HG03045 (cell line): ENCODE results near the gene RPL15.
"Not testable (repeated sequence)": the region's sequence is repeated elsewhere in the genome, so short reads cannot be mapped to it uniquely, and the experiment has no call there.

Experiments
- ATAC-seq: cut with Tn5 transposase; IDR thresholded peaks from one replicate; pipeline ENCODE4 v1.9.1; 2021; ENCODE audit warnings: mild to moderate bottlenecking, moderate library complexity; ENCODE audit not compliant: unreplicated experiment

The RPL15 gene

DNA sequence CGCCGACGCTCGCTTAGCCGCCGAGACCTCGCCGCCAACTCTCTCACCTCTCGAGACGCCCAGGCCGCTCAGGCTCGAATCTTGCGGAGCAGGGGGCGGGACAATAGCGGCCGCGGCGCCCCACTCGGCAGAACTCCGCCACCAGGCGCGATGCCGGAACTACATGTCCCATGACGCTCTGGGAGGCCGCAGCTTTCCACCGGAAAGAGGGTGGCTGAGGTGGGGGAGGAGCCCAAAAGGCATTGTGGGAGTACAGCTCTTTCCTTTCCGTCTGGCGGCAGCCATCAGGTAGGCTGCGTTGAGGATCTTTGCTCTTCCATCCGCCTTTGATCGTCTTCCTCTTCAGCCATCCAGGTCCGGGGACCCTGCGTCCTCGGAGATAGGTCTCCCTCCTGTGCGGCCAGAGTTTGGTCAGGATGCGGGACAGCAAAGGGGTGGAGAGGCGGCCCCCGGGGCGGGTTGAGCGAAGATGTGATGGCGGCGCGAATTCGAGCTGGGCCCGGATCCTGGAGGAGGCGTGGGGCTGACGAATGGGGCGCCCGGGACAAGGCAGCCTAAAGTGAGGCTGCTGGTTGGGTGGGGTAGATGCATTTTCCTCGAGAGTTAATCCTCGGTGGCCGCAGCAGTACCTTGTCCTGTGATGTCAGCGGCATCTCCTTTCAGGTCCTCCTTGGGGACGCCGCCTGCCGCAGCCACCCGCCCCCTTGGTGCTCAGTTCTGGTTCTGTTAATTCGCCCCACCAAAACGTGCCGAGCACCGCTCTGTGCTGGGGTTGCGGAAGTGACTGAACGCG lies at the start of gene RPL15, which contains the start of gene NKIRAS1:
RPL15 (plus strand) TSS at position 247 of the 793 bp plus-strand sequence. CDS start 728 bp downstream, outside the sequence.
NKIRAS1 (minus strand) TSS at position 105 of the 793 bp plus-strand sequence. CDS start 6,086 bp downstream, outside the sequence.
- peak; percentile 96 for ATAC-seq

DNA sequence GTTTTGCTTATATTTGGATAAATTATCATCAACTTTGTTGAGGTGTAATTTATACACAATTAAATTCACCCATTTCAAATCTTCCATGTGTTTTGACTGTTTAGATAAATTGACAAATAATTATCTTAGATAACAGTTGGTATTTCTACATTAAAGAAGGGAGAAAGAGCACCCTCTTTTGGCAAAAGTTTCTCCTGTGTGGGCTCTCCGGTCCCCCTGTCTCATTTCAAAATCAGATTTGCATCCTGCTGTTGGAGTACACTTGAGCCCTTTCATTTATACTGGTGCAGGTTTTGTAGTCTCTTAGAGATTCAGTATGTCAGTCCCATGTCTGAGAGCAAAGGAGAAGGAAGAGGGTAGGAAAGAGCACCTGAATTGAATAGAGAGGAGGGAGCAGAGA lies 49.5 kb upstream of the RPL15 start:
- ATAC-seq = no peak

DNA sequence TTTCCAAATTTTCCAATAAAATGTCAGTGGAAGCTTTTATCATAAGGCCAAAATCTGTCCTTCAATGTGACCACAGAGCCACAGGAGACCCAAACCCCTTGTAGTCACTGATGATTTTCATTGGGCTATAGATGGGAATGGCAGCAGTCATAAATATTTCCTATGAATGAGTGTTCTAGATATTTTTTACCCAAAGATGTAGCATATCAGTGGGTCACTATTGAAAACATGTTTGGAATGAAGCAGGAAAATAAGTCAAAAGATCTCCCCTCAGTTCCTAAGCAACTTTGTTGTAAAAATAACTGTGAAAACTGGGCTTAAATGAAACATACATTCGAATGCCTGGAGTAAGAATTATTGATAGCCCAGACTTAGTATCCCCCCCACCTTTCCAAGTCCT lies 49.1 kb upstream of the RPL15 start:
- no peak for ATAC-seq

DNA sequence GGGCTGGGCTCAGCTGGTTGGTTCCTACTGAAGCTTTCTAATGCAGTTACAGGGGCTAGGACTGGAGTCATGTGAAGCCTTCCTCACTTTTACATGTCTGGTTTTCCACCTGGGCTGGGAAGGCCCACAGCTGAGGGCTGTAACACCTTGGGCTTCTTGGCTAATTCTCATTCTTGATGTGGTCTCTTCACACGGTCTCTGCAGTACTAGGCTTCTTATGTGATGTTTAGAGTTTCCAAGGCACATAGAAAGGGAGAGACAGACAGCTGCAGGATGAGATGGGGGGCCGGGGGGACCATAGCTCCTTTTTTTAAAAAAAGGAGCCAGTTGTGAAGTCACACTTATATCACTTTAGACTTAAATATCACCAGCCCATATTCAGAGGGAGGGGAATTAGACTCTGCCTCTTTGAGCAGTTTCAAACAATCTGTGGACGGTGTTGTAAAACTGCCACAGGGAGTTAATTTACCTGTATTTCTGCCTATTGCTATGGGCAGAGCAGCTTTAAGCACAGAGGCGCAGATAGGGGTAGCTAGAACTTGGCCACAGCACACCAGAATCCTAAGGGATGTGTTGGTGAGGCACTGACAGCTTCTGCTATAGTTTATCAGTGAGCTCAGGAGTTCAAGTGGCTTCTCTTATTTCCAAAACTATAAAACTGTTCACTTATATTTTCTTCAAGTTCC lies 46.8 kb upstream of the RPL15 start:
- no peak for ATAC-seq

DNA sequence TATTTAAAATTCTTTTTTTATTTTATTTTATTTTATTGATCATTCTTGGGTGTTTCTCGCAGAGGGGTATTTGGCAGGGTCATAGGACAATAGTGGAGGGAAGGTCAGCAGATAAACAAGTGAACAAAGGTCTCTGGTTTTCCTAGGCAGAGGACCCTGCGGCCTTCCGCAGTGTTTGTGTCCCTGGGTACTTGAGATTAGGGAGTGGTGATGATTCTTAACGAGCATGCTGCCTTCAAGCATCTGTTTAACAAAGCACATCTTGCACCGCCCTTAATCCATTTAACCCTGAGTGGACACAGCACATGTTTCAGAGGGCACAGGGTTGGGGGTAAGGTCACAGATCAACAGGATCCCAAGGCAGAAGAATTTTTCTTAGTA lies 46.3 kb upstream of the RPL15 start:
- not testable (repeated sequence) for ATAC-seq

DNA sequence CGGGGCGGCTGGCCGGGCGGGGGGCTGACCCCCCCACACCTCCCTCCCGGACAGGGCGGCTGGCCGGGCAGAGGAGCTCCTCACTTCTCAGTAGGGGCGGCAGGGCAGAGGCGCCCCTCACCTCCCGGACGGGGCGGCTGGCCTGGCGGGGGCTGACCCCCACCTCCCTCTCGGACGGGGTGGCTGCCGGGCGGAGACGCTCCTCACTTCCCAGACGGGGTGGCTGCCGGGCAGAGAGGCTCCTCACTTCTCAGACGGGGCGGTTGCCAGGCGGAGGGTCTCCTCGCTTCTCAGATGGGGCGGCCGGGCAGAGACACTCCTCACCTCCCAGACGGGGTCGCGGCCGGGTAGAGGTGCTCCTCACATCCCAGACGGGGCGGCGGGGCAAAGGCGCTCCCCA lies 45.6 kb upstream of the RPL15 start:
- not testable (repeated sequence) for ATAC-seq

DNA sequence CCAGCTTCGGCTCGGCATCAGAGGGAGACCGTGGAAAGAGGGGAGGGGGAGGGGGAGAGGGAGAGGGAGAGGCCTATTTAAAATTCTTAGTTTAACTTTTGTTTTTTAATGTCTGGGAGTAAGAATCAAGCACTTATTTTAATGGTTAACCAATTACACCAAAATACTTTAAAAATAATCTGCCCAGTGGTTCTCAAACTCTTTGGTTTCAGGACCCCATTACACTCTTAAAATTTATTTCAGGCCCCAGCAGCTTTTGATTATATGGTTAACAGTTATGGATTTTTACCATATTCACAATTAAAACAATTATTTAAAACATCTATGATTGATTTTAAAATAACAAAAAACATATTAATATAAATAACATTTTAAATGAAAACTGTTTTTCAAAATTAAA lies 44.6 kb upstream of the RPL15 start:
- ATAC-seq = no peak

DNA sequence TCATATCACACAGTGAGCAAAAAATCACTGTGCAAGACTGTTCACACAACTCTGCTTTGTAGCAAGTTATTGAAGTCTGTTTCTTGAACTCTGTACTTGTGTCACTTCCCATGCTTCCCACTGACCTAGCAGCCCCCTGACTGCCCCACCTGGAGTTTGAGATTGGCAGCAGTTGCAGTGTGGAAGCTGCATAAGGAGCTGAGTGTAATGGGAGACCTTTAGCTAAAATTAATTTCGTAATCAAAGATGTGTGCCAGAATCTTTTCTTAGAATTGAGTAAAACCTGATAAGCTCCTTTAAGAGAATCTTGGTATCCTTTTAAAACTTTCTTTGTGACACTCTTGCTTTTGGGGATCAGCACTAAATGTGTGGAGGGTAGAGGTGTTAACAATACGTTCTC lies 43.0 kb upstream of the RPL15 start:
- no peak for ATAC-seq

DNA sequence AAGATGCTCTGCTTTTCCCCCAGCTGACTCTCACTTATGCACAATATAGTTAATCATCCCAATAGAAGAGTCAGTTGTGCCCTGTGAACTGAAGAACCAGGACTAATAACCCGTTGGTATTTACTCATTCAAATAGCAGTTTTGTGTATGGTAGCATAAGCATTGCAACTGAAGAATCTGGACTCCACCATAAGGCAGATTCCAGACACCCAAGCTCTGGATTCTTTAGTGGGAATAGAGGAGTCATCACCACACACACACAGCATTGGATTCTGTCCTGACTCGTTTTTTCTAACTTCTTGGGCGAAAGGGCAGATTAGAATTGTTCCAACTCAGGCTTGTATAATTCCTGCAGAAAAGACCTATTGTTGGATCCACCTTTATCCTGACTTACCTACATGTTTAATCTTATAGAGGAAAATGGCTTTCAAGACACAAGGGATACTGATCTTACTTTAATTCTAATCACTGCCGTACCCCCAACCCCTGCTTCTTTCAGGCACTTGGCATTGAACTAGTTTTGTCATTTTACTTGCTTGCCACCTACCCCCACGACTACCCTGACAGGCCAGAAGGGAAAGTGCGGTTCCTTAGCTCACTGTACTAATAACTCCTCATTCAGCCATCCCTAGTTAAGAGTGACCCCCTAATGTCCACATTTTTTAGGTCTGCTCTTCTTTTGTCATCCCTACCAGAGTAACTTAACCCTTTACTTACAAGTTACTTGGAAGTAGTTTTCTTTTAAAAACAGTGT lies 42.4 kb upstream of the RPL15 start:
- no peak for ATAC-seq

DNA sequence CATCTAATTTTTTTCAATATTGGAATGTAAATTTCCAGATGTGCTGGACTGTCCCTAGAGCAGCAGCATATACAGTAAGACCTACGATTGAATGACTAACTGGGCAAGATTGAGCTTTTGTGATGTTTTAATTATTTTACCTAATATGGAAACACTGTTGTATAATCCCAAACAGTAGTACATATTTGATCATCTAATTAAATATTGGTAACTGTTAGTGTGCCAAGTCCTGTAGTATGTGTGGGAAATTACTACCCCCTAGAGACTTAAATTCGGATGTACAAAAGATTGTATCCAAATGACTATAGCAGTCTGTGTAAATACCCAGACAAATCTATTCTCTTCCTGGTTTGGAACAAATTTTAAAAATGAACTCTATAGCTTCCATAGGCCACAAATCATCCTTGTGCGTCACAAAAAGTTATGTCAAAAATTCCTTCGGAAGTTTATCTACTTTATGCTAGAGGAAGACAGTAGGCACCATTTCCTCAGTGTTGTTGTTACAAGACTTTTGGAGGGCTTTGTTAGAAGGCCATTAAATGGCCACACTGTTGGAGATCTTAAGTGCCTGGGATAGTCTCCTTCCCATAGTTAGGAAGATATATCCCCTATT lies 41.7 kb upstream of the RPL15 start:
- ATAC-seq = no peak

DNA sequence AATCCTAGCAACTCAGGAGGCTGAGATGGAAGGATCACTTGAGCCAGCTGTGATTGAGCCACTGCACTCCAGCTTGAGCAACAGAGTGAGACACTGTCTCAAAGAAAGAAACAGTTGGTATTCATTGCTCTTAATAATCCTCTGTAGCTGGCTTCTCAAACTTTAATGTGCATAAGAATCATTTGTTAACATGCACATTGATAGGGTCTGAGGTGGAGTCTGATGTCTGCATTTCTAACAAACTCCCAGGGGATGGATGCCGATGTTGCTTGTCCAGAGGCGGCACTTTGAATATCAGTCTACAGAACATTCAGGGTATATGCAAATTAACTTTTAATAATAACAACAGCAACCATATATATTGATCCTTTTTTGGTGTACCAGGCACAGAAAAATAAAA lies 40.0 kb upstream of the RPL15 start:
- no peak for ATAC-seq

DNA sequence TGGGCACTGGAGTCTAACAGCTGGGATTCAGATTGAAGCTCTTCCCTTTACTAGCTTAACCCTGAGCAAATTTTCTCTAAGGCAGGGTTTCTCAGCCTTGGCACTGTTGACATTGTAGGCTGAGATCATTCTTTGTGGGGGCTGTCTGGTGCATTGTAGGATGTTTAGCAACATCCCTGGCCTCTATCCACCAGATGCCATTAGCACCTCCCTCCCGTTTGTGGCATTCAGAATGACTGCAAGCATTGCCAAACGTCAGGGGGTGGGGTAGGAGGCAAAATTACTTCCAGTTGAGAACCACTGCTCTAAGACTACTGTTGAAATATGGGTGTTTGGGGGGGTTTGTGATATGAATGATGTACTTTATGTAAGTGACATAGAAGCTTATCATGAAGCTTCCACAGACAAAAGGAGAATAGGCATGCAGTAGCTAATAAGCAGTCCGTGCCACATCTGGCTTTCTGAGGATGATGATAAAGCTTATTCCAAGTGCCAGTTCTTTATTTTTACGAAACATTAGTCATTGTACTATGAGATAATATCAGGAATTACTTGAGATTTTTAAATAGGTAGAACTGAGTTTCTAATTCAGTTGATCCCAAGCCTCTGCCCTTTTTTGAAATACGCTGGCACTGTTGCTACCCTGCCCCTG lies 39.5 kb upstream of the RPL15 start:
- ATAC-seq = no peak

DNA sequence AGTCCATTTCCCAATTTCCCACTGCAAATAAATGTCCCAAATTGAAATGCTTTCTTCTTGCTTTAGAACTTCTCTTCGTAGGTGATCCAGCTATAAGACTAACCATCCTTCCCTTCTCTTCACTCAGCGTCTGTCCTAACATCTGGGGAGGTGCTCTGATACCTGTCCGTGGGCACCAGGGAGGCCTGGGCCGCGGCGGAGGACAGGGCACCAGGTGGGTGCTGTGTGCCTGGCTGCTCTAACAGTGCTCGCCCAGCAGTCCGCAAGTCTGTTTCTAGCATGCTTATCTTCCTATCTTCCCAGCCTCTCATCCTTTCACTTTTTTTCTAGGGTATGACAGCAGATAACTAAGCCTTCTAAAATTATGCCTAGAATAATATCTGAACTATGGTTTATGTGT lies 37.4 kb upstream of the RPL15 start:
- ATAC-seq = no peak

DNA sequence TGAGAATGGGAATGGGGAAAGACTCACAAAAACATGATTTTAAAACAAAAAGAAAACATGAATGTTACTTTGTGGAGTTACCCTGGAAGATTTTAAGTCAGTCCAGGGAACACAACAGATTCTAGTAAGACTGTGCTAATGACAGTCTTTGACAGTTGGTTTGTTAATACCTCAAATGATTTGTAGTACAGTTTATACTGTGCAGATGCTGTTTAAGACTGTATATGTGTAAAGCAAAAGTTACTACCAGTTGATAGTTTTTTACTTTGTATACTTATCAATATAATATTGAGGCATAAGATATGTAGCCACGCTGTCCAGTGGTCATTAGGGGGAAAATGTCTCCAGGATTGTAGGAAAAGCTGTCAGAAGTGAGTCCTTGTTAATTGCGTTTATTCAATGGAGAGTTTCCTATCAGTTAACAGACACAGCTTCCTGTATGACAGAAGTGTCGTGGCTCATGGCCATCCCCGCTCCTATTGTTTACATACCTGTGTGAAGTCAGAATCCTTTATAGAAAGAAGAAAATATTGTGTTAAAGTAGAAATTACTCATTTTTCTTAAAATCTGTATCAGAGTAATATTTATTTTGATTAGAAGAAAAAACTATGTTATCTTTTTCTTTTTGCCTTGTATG lies 36.1 kb upstream of the RPL15 start:
- ATAC-seq = no peak

DNA sequence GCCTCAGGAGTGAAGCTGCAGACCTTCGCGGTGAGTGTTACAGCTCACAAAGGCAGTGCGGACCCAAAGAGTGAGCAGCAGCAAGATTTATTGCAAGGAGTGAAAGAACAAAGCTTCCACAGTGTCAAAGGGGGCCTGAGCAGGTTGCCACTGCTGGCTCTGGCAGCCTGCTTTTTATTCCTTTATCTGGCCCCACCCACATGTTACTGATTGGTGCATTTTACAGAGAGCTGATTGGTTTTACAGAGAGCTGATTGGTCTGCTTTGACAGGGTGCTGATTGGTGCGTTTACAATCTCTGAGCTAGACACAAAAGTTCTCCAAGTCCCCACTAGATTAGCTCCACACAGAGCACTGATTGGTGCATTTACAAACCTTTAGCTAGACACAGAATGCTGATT lies 34.9 kb upstream of the RPL15 start:
- ATAC-seq = not testable (repeated sequence)

DNA sequence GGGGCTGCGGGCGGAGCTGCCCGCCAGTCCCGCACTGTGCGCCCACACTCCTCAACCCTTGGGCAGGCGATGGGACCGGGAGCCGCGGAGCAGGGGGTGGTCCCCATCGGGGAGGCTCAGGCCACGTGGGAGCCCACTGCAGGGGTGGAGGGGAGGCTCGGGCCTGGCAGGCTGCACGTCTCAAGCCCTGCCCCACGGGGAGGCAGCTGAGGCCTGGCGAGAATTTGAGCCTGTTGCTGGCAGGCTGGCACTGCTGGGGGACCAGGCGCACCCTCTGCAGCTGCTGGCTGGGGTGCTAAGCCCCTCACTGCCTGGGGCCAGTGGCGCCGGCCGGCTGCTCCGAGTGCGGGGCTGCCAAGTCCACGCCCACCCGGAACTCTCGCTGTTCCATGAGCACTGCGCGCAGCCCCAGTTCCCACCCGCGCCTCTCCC lies 34.4 kb upstream of the RPL15 start:
- ATAC-seq = no peak

DNA sequence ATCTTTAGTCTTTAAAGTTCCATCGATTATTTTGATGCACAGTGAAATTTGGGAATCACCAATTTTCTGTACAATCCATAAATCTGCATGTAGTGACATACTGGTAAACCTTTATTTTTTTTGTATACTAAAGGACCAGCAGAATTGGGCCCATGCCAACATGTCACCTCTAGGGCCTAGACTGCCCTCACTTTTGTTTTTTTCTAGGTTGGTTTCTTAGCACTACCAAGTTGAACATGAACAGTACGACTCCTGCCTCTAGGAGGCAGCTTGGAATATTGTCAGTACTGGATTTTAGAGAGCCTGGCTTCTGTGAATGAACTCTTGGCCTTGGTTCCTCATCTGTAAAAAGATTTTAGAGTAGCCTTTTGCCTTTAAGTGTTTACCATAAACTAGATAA lies 32.5 kb upstream of the RPL15 start:
- no peak for ATAC-seq

DNA sequence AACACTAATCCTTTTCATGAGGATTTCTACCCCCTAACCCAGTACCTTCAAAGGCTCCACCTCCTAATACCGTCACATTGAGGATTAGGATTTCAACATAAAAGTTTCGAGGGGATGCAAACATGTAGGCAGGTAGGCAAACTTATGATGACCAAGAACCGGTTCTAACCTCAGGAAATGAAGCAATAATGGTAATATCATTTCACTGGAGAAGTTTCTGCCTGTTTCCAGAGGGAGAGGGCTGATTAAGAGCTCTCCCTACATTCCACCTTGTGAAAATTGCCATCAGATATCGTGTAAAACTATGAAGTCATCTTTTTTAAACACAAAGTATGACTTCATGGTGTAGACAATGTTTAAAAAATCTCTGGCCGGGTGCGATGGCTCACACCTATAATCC lies 31.7 kb upstream of the RPL15 start:
- no peak for ATAC-seq

DNA sequence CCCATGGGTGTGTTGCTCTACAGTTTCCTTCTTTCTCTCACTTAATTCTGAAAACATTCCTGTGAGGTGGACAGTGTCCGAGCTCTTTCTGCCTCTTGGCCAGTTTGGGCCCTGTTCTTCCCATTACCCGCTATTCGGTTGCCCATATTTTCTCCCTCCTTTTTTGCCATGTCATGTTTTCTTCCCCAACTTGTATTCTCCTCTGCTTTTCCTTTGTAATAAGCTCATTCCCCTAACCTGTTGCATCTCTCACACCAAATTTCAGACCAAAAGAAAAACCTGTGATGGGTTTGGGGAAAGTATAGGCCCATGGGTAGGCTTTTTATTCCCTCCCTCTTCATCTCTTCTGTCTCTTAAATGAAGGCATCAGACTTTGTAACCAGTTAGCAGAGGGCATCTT lies 30.6 kb upstream of the RPL15 start:
- no peak for ATAC-seq

DNA sequence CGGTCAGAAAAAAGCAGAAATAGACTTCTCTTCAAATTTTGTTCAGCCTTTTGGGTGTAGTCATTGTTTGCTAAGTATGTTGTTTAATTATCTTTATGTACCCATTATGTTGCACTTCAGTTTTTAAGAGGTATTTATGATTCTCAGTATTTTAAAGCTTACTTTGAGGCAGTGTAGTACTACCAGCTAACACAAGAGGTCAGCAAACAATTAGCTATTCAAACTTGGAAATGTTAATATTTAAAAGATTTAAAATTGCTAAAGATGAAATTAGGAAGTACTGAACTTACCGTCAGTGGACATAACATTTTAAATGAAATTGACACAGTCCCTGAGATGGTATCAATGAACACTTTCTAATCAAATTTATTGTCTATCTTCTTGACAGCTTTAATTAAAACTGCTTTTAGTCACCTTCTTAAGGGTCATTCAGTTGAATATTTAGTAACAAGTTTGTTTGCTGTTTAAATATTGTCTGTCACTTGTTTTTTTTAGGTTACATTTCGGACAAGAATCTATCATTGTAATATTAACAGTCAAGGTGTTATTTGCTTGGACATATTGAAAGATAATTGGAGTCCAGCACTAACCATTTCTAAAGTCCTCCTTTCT lies 28.2 kb upstream of the RPL15 start:
- ATAC-seq = no peak
